IMR-90 (cell line): Measurements from ENCODE around the gene SPSB2. TPM values are rescaled to one million over a fixed set of nuclear protein-coding genes. Genes with fewer than 3 reads are reported as not detected.

Source experiments
- ATAC-seq: fragments of 200-7000 bp; cut with Tn5 transposase; 2 replicates; pipeline ENCODE4 v1.9.1; 2020; ENCODE audit warnings: low read depth, mild to moderate bottlenecking, moderate library complexity
- BruUV-seq: library from RNA; stranded (reverse); fragments of 400-500 nt; replicated peaks from 2 replicates; lab custom pipeline; 2021; lab: Mats Ljungman, UMichigan
- CTCF ChIA-PET: fragments of 300-600 bp; formaldehyde crosslinking; extraction: SDS; loops from one replicate; lab custom pipeline; 2021; ENCODE audit warnings: antibody characterized with exemption; lab: Yijun Ruan, JAX
- POLR2A ChIA-PET: fragments of 300-600 bp; sonication (Branson Sonifier 250); formaldehyde crosslinking; loops from one replicate; lab custom pipeline; 2022; ENCODE audit warnings: antibody characterized with exemption; ENCODE audit not compliant: unreplicated experiment; lab: Charles Lee
- DNase-seq: peaks from one replicate; pipeline ENCODE4 v3.0.0; 2013
- H2AFZ ChIP-seq: replicated peaks from 2 replicates; pipeline ENCODE3; 2013; ENCODE audit warnings: low read length, mild to moderate bottlenecking; ENCODE audit not compliant: poor library complexity
- H2AK5ac ChIP-seq: 2 replicates; pipeline ENCODE4 v1.6.1; 2013; ENCODE audit warnings: low read depth, low read length, inconsistent platforms
- H2AK9ac ChIP-seq: replicated peaks from 2 replicates; pipeline ENCODE3; 2013; ENCODE audit warnings: mild to moderate bottlenecking, low read depth, low read length, moderate library complexity; ENCODE audit not compliant: poor library complexity
- H2BK120ac ChIP-seq: 2 replicates; pipeline ENCODE4 v1.6.1; 2013; ENCODE audit warnings: low read depth, low read length, inconsistent platforms
- H2BK15ac ChIP-seq: 3 replicates; pipeline ENCODE4 v1.6.1; 2013; ENCODE audit warnings: low read depth, low read length, inconsistent platforms
- H2BK20ac ChIP-seq: 2 replicates; pipeline ENCODE4 v1.6.1; 2013; ENCODE audit warnings: low read depth, mild to moderate bottlenecking, inconsistent platforms, low read length, moderate library complexity
- H2BK5ac ChIP-seq: 2 replicates; pipeline ENCODE4 v1.6.1; 2013; ENCODE audit warnings: mild to moderate bottlenecking, low read depth, low read length, inconsistent platforms; ENCODE audit not compliant: poor library complexity, severe bottlenecking
- H3K14ac ChIP-seq: replicated peaks from 2 replicates; pipeline ENCODE4 v1.6.1; 2013; ENCODE audit warnings: low read depth, low read length, inconsistent platforms
- H3K18ac ChIP-seq: 2 replicates; pipeline ENCODE4 v1.6.1; 2013; ENCODE audit warnings: low read depth, low read length, control low read depth
- H3K23ac ChIP-seq: 2 replicates; pipeline ENCODE4 v1.6.1; 2013; ENCODE audit warnings: low read depth, low read length, inconsistent platforms
- H3K27ac ChIP-seq: 2 replicates; pipeline ENCODE4 v1.5.1; 2013; ENCODE audit warnings: mild to moderate bottlenecking, control low read depth, low read length; ENCODE audit not compliant: insufficient read depth
- H3K27me3 ChIP-seq: 2 replicates; pipeline ENCODE4 v1.6.1; 2013; ENCODE audit warnings: low read length; ENCODE audit not compliant: control insufficient read depth, insufficient read depth
- H3K36me3 ChIP-seq: 2 replicates; pipeline ENCODE4 v1.6.1; 2013; ENCODE audit warnings: low read length, mixed read lengths; ENCODE audit not compliant: control insufficient read depth, insufficient read depth
- H3K4ac ChIP-seq: 2 replicates; pipeline ENCODE4 v1.6.1; 2013; ENCODE audit warnings: low read depth, low read length, inconsistent platforms
- H3K4me1 ChIP-seq: 2 replicates; pipeline ENCODE4 v1.6.1; 2013; ENCODE audit warnings: low read length, mixed read lengths; ENCODE audit not compliant: control insufficient read depth, insufficient read depth
- H3K4me2 ChIP-seq: 2 replicates; pipeline ENCODE4 v1.6.1; 2013; ENCODE audit warnings: low read depth, mild to moderate bottlenecking, control low read depth, low read length, moderate library complexity
- H3K4me3 ChIP-seq: 2 replicates; pipeline ENCODE4 v1.5.1; 2013; ENCODE audit warnings: low read depth, mild to moderate bottlenecking, control low read depth, low read length, moderate library complexity; ENCODE audit not compliant: insufficient read depth
- H3K56ac ChIP-seq: 2 replicates; pipeline ENCODE4 v1.6.1; 2013; ENCODE audit warnings: low read length, inconsistent platforms; ENCODE audit not compliant: insufficient read depth; ENCODE audit errors: extremely low read depth
- H3K79me1 ChIP-seq, 2 experiments: 2 replicates each; pipeline ENCODE4 v1.6.1; 2013; ENCODE audit warnings: low read length in 2 of 2, inconsistent platforms in 1 of 2, low read depth in 1 of 2
- H3K9ac ChIP-seq: 2 replicates; pipeline ENCODE4 v1.6.1; 2013; ENCODE audit warnings: low read depth, low read length, control low read depth
- H3K9me1 ChIP-seq: 2 replicates; pipeline ENCODE4 v1.6.1; 2013; ENCODE audit warnings: low read length, inconsistent platforms; ENCODE audit not compliant: insufficient read depth
- H3K9me3 ChIP-seq: 2 replicates; pipeline ENCODE4 v1.6.1; 2013; ENCODE audit warnings: low read length; ENCODE audit not compliant: control insufficient read depth, insufficient read depth
- H4K20me1 ChIP-seq: 2 replicates; pipeline ENCODE4 v1.6.1; 2013; ENCODE audit warnings: low read length, inconsistent platforms; ENCODE audit not compliant: insufficient read depth
- H4K5ac ChIP-seq: 2 replicates; pipeline ENCODE4 v1.6.1; 2013; ENCODE audit warnings: mild to moderate bottlenecking, low read depth, low read length, control low read depth
- H4K8ac ChIP-seq, 2 experiments: 2 replicates each; pipeline ENCODE4 v1.6.1; 2013; ENCODE audit warnings: low read depth in 2 of 2, low read length in 2 of 2, control low read depth in 1 of 2, inconsistent platforms in 1 of 2
- H4K91ac ChIP-seq: 2 replicates; pipeline ENCODE4 v1.6.1; 2013; ENCODE audit warnings: low read depth, low read length, inconsistent platforms; ENCODE audit not compliant: insufficient read depth
- BHLHE40 ChIP-seq: fragments of 150-350 bp; IDR thresholded peaks from 2 replicates; pipeline ENCODE4 v1.6.1; 2016; ENCODE audit warnings: mild to moderate bottlenecking, low read depth, low read length
- CEBPB ChIP-seq: IDR thresholded peaks from 2 replicates; pipeline ENCODE4 v1.6.1; 2012; ENCODE audit warnings: low read depth, low read length, improper control_type of control experiment
- CTCF ChIP-seq: conservative IDR thresholded peaks from 2 replicates; pipeline ENCODE4 v1.5.1; 2012; ENCODE audit warnings: mild to moderate bottlenecking, low read depth, low read length, improper control_type of control experiment
- ELK1 ChIP-seq: fragments of 150-350 bp; IDR thresholded peaks from 2 replicates; pipeline ENCODE4 v1.6.1; 2016; ENCODE audit warnings: low read depth, mild to moderate bottlenecking, low read length, moderate library complexity, borderline replicate concordance
- FOS ChIP-seq: fragments of 150-350 bp; IDR thresholded peaks from 2 replicates; pipeline ENCODE4 v1.6.1; 2016; ENCODE audit warnings: low read depth, low read length
- MAFK ChIP-seq: IDR thresholded peaks from 2 replicates; pipeline ENCODE4 v1.6.1; 2012; ENCODE audit warnings: low read depth, low read length, improper control_type of control experiment
- MAZ ChIP-seq: IDR thresholded peaks from 2 replicates; pipeline ENCODE4 v1.6.1; 2012; ENCODE audit warnings: low read depth, mild to moderate bottlenecking, low read length, improper control_type of control experiment, moderate library complexity, borderline replicate concordance
- MXI1 ChIP-seq: IDR thresholded peaks from 2 replicates; pipeline ENCODE4 v1.6.1; 2012; ENCODE audit warnings: low read depth, mild to moderate bottlenecking, low read length, moderate library complexity, borderline replicate concordance
- NFE2L2 ChIP-seq: fragments of 150-350 bp; IDR thresholded peaks from 2 replicates; pipeline ENCODE4 v1.6.1; 2016; ENCODE audit warnings: low read depth, mild to moderate bottlenecking, low read length
- POLR2A ChIP-seq: IDR thresholded peaks from 2 replicates; pipeline ENCODE4 v1.6.1; 2012; ENCODE audit warnings: mild to moderate bottlenecking, low read depth, low read length
- RAD21 ChIP-seq: IDR thresholded peaks from 2 replicates; pipeline ENCODE4 v1.6.1; 2012; ENCODE audit warnings: low read length, improper control_type of control experiment
- RCOR1 ChIP-seq: IDR thresholded peaks from 2 replicates; pipeline ENCODE4 v1.6.1; 2012; ENCODE audit warnings: mild to moderate bottlenecking, low read length, improper control_type of control experiment; ENCODE audit not compliant: insufficient replicate concordance
- RFX5 ChIP-seq: IDR thresholded peaks from 2 replicates; pipeline ENCODE4 v1.8.0; 2012; ENCODE audit warnings: low read depth, mild to moderate bottlenecking, low read length, moderate library complexity
- SMC3 ChIP-seq: fragments of 150-350 bp; IDR thresholded peaks from 2 replicates; pipeline ENCODE4 v1.6.1; 2016; ENCODE audit warnings: low read depth, mild to moderate bottlenecking, antibody characterized with exemption, low read length, moderate library complexity
- USF2 ChIP-seq: fragments of 150-350 bp; IDR thresholded peaks from 2 replicates; pipeline ENCODE4 v1.6.1; 2017; ENCODE audit warnings: mild to moderate bottlenecking, antibody characterized with exemption, low read length, low read depth
- WGBS, 2 experiments: methylation state at CpG; one replicate each; pipeline versions ENCODE4 v1.1.5 to v1.1.7; 2013; ENCODE audit warnings: missing lambda C conversion rate in 2 of 2; ENCODE audit not compliant: insufficient read length in 1 of 2; ENCODE audit errors: extremely low coverage in 2 of 2; 5-methylcytosine and 5-hydroxymethylcytosine counted together
- dilution Hi-C: fragments of 300-500 bp; cut with HindIII; formaldehyde crosslinking; loops from one replicate; pipeline ENCODE4 v1.14.3; 2018; ENCODE audit warnings: low sequenced_read_pairs; ENCODE audit not compliant: unreplicated experiment
- in situ Hi-C: fragments of 300-500 bp; cut with MboI; formaldehyde crosslinking; loops from 3 replicates; pipeline ENCODE4 v1.14.3; 2019; ENCODE audit warnings: low sequenced_read_pairs, inconsistent platforms, mixed read lengths
- intact Hi-C: fragments of 100-400 bp; cut with micrococcal nuclease; formaldehyde crosslinking; loops from 2 replicates; pipeline ENCODE4 v1.10.0; 2022
- polyA plus RNA-seq, 3 experiments: library from polyadenylated mRNA; depleted of rRNA; stranded (reverse); fragments of >200 nt; gene quantifications; 2 replicates each; pipeline ENCODE4 v1.2.3, GENCODE V29; 2012; ENCODE audit warnings: low replicate concordance in 1 of 3
- total RNA-seq: library from RNA; depleted of rRNA; stranded (reverse); fragments of >200 nt; gene quantifications from 2 replicates; pipeline ENCODE4 v1.2.3, GENCODE V29; 2012

SPSB2 gene
- total and polyA plus RNA-seq, 2 of the 4 experiments (the other 2 are of a cell fraction), result 1.3 to 4.1 TPM

GRCh38 chr12:6883683-6884082, 10.6 kb upstream of the SPSB2 start:
- dilution Hi-C loops, result no loop called here
- no peak overlapping the region for H2BK5ac ChIP-seq
- no peak overlapping the region for H3K27ac ChIP-seq
- H2BK20ac ChIP-seq, result no peak overlapping the region
- 91% methylated on average over 7 of the region's 11 CpGs; no CpG with 5 or more reads in 1 of the 2 experiments for WGBS, 2 experiments
- no peak overlapping the region for H3K4me2 ChIP-seq
- H3K9me1 ChIP-seq, result 0 out of 2 replicates have a peak, but pooled peaks cover 8% of the 10 kb centered on the region
- peak overlapping the region; percentile 31 for H2AK9ac ChIP-seq
- H3K4me1 ChIP-seq, result no peaks in the 10 kb centered on the region
- H2AFZ ChIP-seq, result no peak overlapping the region
- no peak overlapping the region for H2BK15ac ChIP-seq
- H4K8ac ChIP-seq, result no peak overlapping the region
- no peak overlapping the region for H2AK5ac ChIP-seq
- H3K18ac ChIP-seq, result no peak overlapping the region
- H3K27me3 ChIP-seq, result no peaks in the 10 kb centered on the region
- H3K4ac ChIP-seq, result no peak overlapping the region
- ChIA-PET POLR2A (no interaction called here), CTCF (no interaction called here)
- H2BK120ac ChIP-seq, result no peak overlapping the region
- H3K9me3 ChIP-seq, result no peaks in the 10 kb centered on the region
- H4K5ac ChIP-seq, result no peak overlapping the region
- no peak overlapping the region for H4K91ac ChIP-seq
- no peak for TF ChIP-seq RCOR1
- TF ChIP-seq CEBPB, result no peak
- no peak for TF ChIP-seq POLR2A
- TF ChIP-seq CTCF, result no peak
- TF ChIP-seq BHLHE40, result no peak
- TF ChIP-seq MXI1, result no peak
- TF ChIP-seq MAZ, result no peak
- TF ChIP-seq MAFK, result no peak
- TF ChIP-seq SMC3, result no peak
- TF ChIP-seq ELK1, result no peak
- no peak for TF ChIP-seq FOS
- no peak for TF ChIP-seq RAD21
- no peak for TF ChIP-seq RFX5
- TF ChIP-seq USF2, result no peak
- TF ChIP-seq NFE2L2, result no peak
- in situ Hi-C loops, result no loop called here
- no peak overlapping the region for H3K56ac ChIP-seq
- H3K36me3 ChIP-seq, result peaks cover 17% of the 10 kb centered on the region
- H3K23ac ChIP-seq, result no peak overlapping the region
- no peak overlapping the region for H3K9ac ChIP-seq
- H4K20me1 ChIP-seq, result no peaks in the 10 kb centered on the region
- DNase-seq (no peak), ATAC-seq (no peak)
- peaks cover 4 to 5% of the 10 kb centered on the region in 2 experiments; a peak in 2 of 4 replicates for H3K79me1 ChIP-seq
- no peak overlapping the region for H3K14ac ChIP-seq
- BruUV-seq, result no TSS peak
- intact Hi-C loops, result no loop called here
- no peak overlapping the region for H3K4me3 ChIP-seq
